HG02938 (cell line): ENCODE measurements around the gene PSMG4.

Experiments used
- ATAC-seq: cut with Tn5 transposase; IDR thresholded peaks from one replicate; pipeline ENCODE4 v1.9.1; 2021; ENCODE audit warnings: mild to moderate bottlenecking, moderate library complexity; ENCODE audit not compliant: unreplicated experiment

Gene PSMG4

GRCh38 chr6:3304500-3305215 is 45.9 kb downstream of the PSMG4 start:
- ATAC-seq, result no peak

GRCh38 chr6:3305216-3305565 is 46.4 kb downstream of the PSMG4 start:
- ATAC-seq, result no peak

GRCh38 chr6:3305831-3306230 is 47.1 kb downstream of the PSMG4 start:
- ATAC-seq, result no peak

- ATAC-seq, result no peak
Measured at GRCh38 chr6:3306848-3307247, 48.1 kb downstream of the PSMG4 start.

- ATAC-seq, result no peak
Measured at GRCh38 chr6:3307436-3307835, 48.7 kb downstream of the PSMG4 start.

- ATAC-seq, result no peak
Measured at GRCh38 chr6:3308106-3308505, 49.4 kb downstream of the PSMG4 start.

GRCh38 chr6:3309391-3310050 is 50.8 kb downstream of the PSMG4 start:
- ATAC-seq, result no peak

GRCh38 chr6:3310051-3310448 is 51.3 kb downstream of the PSMG4 start:
- ATAC-seq, result no peak

GRCh38 chr6:3310703-3311102 is 52.0 kb downstream of the PSMG4 start:
- ATAC-seq, result no peak

GRCh38 chr6:3311826-3312225 is 53.1 kb downstream of the PSMG4 start:
- ATAC-seq, result no peak

GRCh38 chr6:3312604-3313231 is 54.0 kb downstream of the PSMG4 start:
- no peak for ATAC-seq

- ATAC-seq, result no peak
Measured at GRCh38 chr6:3314176-3314575, 55.4 kb downstream of the PSMG4 start.

- no peak for ATAC-seq
Measured at GRCh38 chr6:3314621-3315467, 56.1 kb downstream of the PSMG4 start.

GRCh38 chr6:3315841-3316240 is 57.1 kb downstream of the PSMG4 start:
- no peak for ATAC-seq

- no peak for ATAC-seq
Measured at GRCh38 chr6:3316331-3316730, 57.6 kb downstream of the PSMG4 start.

GRCh38 chr6:3316818-3317217 is 58.1 kb downstream of the PSMG4 start:
- no peak for ATAC-seq
